ENCODE measurements around the gene TGM3. TPM values are rescaled to one million over a fixed set of nuclear protein-coding genes. Genes with fewer than 3 reads are reported as not detected.

Gene TGM3
- total and polyA plus RNA-seq, 2 experiments from 2014 or later, result 0.08 TPM; not detected in 1

DNA sequence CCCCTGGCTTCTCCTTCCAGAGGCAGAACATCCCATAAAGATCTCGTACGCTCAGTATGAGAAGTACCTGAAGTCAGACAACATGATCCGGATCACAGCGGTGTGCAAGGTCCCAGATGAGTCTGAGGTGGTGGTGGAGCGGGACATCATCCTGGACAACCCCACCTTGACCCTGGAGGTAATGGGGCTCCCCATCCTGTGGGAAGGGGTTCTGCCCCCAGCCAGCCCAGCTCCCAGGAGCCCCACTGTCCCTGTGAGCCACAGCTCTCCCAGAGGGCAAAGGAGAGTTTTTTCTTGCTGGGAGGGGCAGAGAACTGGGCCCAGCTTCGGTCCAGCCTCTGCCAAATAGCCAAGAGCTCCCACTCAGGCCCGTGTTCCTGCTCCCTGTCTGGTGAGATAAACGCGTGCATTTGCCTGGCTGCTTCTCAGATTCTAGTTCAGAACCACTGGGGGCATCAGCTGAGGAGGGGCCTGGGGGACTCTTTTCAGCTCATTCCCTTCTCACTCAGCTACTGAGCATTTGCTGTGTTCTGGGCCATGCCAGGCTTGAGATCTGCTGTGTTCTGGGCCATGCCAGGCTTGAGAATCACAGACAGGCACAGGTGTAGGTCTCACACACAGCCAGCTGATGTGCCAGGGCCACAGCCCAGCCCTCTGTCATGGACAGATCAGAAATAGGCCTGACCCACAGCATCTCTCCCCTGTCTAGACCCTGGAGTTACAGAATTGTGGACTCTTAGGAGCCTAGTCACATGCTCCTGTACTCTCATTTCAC, 39.5 kb downstream of the TGM3 start:
- Histone ChIP-seq H3K4me3 (no peak overlapping the region), H3F3A (replicated peaks; ENCODE audit: low read depth) (no peaks in the 10 kb centered on the region), H3K79me2 (replicated peaks; ENCODE audit: insufficient read depth) (no peaks in the 10 kb centered on the region), H3K4me2 (no peak overlapping the region), H3K27ac (ENCODE audit: low read depth) (no peak overlapping the region), H2AFZ (no peak overlapping the region), H3K36me3 (ENCODE audit: insufficient read depth) (no peaks in the 10 kb centered on the region), H3K9me2 (ENCODE audit: insufficient read depth) (no peaks in the 10 kb centered on the region), H3K27me3 (ENCODE audit: insufficient read depth) (no peaks in the 10 kb centered on the region), H3K4me1 (ENCODE audit: insufficient read depth) (no peaks in the 10 kb centered on the region), H4K20me1 (replicated peaks; ENCODE audit: insufficient read depth) (no peaks in the 10 kb centered on the region)
- DNase-seq (ENCODE audit: low spot score) (no peak), ATAC-seq (no peak)
- H3K4me1 Mint-ChIP-seq, result no peaks in the 10 kb centered on the region
- no peak overlapping the region for H3K27ac Mint-ChIP-seq
- peaks cover 7% of the 10 kb centered on the region for H3K27me3 Mint-ChIP-seq (ENCODE audit: insufficient read depth, low read depth, poor library complexity)
- H3K4me3 Mint-ChIP-seq, result no peak overlapping the region
- H3K9me3 Mint-ChIP-seq, result no peaks in the 10 kb centered on the region
- no peaks in the 10 kb centered on the region for H3K36me3 Mint-ChIP-seq (ENCODE audit: low read depth)
- TF ChIP-seq ZNF331 (CRISPR knock-in tag; IDR thresholded peaks at IDR 0.05; ENCODE audit: low read depth), result no peak
- TF ChIP-seq NANOG (IDR thresholded peaks at IDR 0.05; ENCODE audit: borderline replicate concordance), result no peak
- no peak for TF ChIP-seq ZNF462 (CRISPR knock-in tag; IDR thresholded peaks at IDR 0.05)
- no peak for TF ChIP-seq EZH2 (IDR thresholded peaks at IDR 0.05; ENCODE audit: low read depth, unreplicated experiment)
- no peak for TF ChIP-seq CREB1 (CRISPR knock-in tag; IDR thresholded peaks at IDR 0.05; ENCODE audit: low read depth)
- no peak for TF ChIP-seq POLR2AphosphoS5 (IDR thresholded peaks at IDR 0.05; ENCODE audit: low read depth)
- no peak for TF ChIP-seq JUNB (IDR thresholded peaks at IDR 0.05; ENCODE audit: unreplicated experiment)
- no peak for TF ChIP-seq EZH2phosphoT487 (IDR thresholded peaks at IDR 0.05; ENCODE audit: unreplicated experiment)
- no peak for TF ChIP-seq ETS1 (IDR thresholded peaks at IDR 0.05)
- TF ChIP-seq STAT1 (IDR thresholded peaks at IDR 0.05; ENCODE audit: unreplicated experiment), result no peak
- TF ChIP-seq, protein P1, sequence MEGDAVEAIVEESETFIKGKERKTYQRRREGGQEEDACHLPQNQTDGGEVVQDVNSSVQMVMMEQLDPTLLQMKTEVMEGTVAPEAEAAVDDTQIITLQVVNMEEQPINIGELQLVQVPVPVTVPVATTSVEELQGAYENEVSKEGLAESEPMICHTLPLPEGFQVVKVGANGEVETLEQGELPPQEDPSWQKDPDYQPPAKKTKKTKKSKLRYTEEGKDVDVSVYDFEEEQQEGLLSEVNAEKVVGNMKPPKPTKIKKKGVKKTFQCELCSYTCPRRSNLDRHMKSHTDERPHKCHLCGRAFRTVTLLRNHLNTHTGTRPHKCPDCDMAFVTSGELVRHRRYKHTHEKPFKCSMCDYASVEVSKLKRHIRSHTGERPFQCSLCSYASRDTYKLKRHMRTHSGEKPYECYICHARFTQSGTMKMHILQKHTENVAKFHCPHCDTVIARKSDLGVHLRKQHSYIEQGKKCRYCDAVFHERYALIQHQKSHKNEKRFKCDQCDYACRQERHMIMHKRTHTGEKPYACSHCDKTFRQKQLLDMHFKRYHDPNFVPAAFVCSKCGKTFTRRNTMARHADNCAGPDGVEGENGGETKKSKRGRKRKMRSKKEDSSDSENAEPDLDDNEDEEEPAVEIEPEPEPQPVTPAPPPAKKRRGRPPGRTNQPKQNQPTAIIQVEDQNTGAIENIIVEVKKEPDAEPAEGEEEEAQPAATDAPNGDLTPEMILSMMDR (conservative IDR thresholded peaks at IDR 0.05; ENCODE audit: low read depth in 2 of 2), result no peak
- no peak for TF ChIP-seq REST (IDR thresholded peaks at IDR 0.05; ENCODE audit: unreplicated experiment)
- TF ChIP-seq ZNF114 (CRISPR knock-in tag; IDR thresholded peaks at IDR 0.05), result no peak
